Femur (tissue), 1 donor: ENCODE data around the gene ERN1.
"Not testable (repeated sequence)": the region's sequence is repeated elsewhere in the genome, so short reads cannot be mapped to it uniquely, and the experiment has no call there.

Source experiments
- DNase-seq: peaks from one replicate; pipeline ENCODE4 v3.0.0-alpha.2; 2017

Gene ERN1

GRCh38 chr17:64129765-64130558, at the start of gene ERN1:
Gene ERN1 (minus strand): TSS chr17:64130144. CDS start chr17:64130029, 115 bp downstream.
- DNase-seq = peak; percentile 96

- DNase-seq = peak; percentile 2
Measured at GRCh38 chr17:64179024-64179423, 49.1 kb upstream of the ERN1 start.

GRCh38 chr17:64178011-64178825, 48.3 kb upstream of the ERN1 start:
- DNase-seq = peak; percentile 40

- DNase-seq = no peak
Measured at GRCh38 chr17:64177311-64178010, 47.5 kb upstream of the ERN1 start.

GRCh38 chr17:64176556-64176955, 46.6 kb upstream of the ERN1 start:
- peak; percentile 12 for DNase-seq

GRCh38 chr17:64174686-64175456, 44.9 kb upstream of the ERN1 start:
- peak; percentile 28 for DNase-seq

GRCh38 chr17:64173646-64174045, 43.7 kb upstream of the ERN1 start:
- no peak for DNase-seq

GRCh38 chr17:64172510-64172909, 42.6 kb upstream of the ERN1 start:
- DNase-seq = no peak

- DNase-seq = no peak
Measured at GRCh38 chr17:64171041-64171440, 41.1 kb upstream of the ERN1 start.

GRCh38 chr17:64170286-64170685, 40.3 kb upstream of the ERN1 start:
- no peak for DNase-seq

GRCh38 chr17:64167666-64168065, 37.7 kb upstream of the ERN1 start:
- DNase-seq = not testable (repeated sequence)

- DNase-seq = no peak
Measured at GRCh38 chr17:64166876-64167275, 36.9 kb upstream of the ERN1 start.

- DNase-seq = no peak
Measured at GRCh38 chr17:64165347-64165746, 35.4 kb upstream of the ERN1 start.

GRCh38 chr17:64164596-64165285, 34.8 kb upstream of the ERN1 start:
- no peak for DNase-seq

- DNase-seq = no peak
Measured at GRCh38 chr17:64163468-64163867, 33.5 kb upstream of the ERN1 start.

GRCh38 chr17:64162554-64162953, 32.6 kb upstream of the ERN1 start:
- DNase-seq = no peak

GRCh38 chr17:64161380-64162176, 31.6 kb upstream of the ERN1 start:
- no peak for DNase-seq

GRCh38 chr17:64160378-64160777, 30.4 kb upstream of the ERN1 start:
- DNase-seq = no peak

GRCh38 chr17:64158831-64159590, 29.1 kb upstream of the ERN1 start:
- peak; percentile 42 for DNase-seq

GRCh38 chr17:64158406-64158805, 28.5 kb upstream of the ERN1 start:
- DNase-seq = no peak
